D341Med (cell line): ENCODE measurements around the gene ETFA.
"Not testable (repeated sequence)": the region's sequence is repeated elsewhere in the genome, so short reads cannot be mapped to it uniquely, and the experiment has no call there.

Experiments
- DNase-seq: peaks from one replicate; pipeline ENCODE4 v3.0.0; 2012; ENCODE audit warnings: low spot score

Gene ETFA

GRCh38 chr15:76270876-76271275 is 40.4 kb downstream of the ETFA start:
- DNase-seq, result no peak

- no peak for DNase-seq
Observed at GRCh38 chr15:76267077-76267476, 44.2 kb downstream of the ETFA start.

- DNase-seq, result not testable (repeated sequence)
Observed at GRCh38 chr15:76265769-76266168, 45.5 kb downstream of the ETFA start.

GRCh38 chr15:76260246-76260938 is 50.9 kb downstream of the ETFA start:
- no peak for DNase-seq

- DNase-seq, result no peak
Observed at GRCh38 chr15:76259392-76259791, 51.9 kb downstream of the ETFA start.

GRCh38 chr15:76258460-76258859 is 52.8 kb downstream of the ETFA start:
- DNase-seq, result peak; percentile 58

- DNase-seq, result peak; percentile 58
Observed at GRCh38 chr15:76253691-76254473, 57.4 kb downstream of the ETFA start.

GRCh38 chr15:76252249-76252648 is 59.0 kb downstream of the ETFA start:
- DNase-seq, result no peak

- no peak for DNase-seq
Observed at GRCh38 chr15:76251717-76252116, 59.6 kb downstream of the ETFA start.

GRCh38 chr15:76245072-76245610 is 66.1 kb downstream of the ETFA start:
- no peak for DNase-seq

- DNase-seq, result no peak
Observed at GRCh38 chr15:76239786-76240185, 71.5 kb downstream of the ETFA start.

GRCh38 chr15:76236350-76236749 is 74.9 kb downstream of the ETFA start:
- DNase-seq, result no peak

- DNase-seq, result peak; percentile 50
Observed at GRCh38 chr15:76235186-76235826, 76.0 kb downstream of the ETFA start.

- peak; percentile 49 for DNase-seq
Observed at GRCh38 chr15:76234337-76234889, 76.9 kb downstream of the ETFA start.

GRCh38 chr15:76233921-76234320 is 77.3 kb downstream of the ETFA start:
- no peak for DNase-seq

- DNase-seq, result no peak
Observed at GRCh38 chr15:76229266-76229665, 82.0 kb downstream of the ETFA start.

GRCh38 chr15:76223521-76223920 is 87.7 kb downstream of the ETFA start:
- no peak for DNase-seq

- DNase-seq, result no peak
Observed at GRCh38 chr15:76222159-76222558, 89.1 kb downstream of the ETFA start.

GRCh38 chr15:76221085-76221767 is 90.0 kb downstream of the ETFA start:
- DNase-seq, result no peak

GRCh38 chr15:76217882-76218217 is 93.4 kb downstream of the ETFA start:
- DNase-seq, result no peak

- no peak for DNase-seq
Observed at GRCh38 chr15:76217029-76217881, 94.0 kb downstream of the ETFA start.
